Measurements from ENCODE around the gene EIF5AL1.
"Not testable (repeated sequence)": the region's sequence is repeated elsewhere in the genome, so short reads cannot be mapped to it uniquely, and the experiment has no call there.

Gene EIF5AL1

GRCh38 chr10:79487296-79488194 is 24.8 kb upstream of the EIF5AL1 start:
- DNase-seq (ENCODE audit: low read depth) = no peak

GRCh38 chr10:79488336-79488735 is 24.0 kb upstream of the EIF5AL1 start:
- DNase-seq (ENCODE audit: low read depth) = no peak

DNA sequence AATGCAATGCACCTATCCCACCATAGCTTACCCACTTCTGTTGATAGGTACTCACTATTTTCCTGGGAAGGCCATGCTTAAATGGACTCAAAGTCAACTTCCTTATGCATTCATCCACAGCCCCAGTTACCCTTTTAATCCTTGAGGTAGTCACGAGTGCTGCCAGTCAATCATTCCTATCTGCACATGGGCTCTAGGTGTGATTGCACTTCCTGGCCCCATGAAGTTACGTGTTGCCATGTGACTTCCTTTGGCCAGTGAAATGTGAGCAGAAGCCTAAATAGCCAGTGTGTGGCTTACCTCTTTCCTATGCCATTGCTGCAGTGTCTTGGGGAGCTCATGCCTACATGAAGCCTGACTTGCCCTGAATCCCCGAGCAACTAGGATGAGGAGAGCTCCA is 23.5 kb upstream of the EIF5AL1 start:
- DNase-seq (ENCODE audit: low read depth) = no peak

GRCh38 chr10:79490400-79491142 is 21.8 kb upstream of the EIF5AL1 start:
- DNase-seq (ENCODE audit: low read depth) = no peak

DNA sequence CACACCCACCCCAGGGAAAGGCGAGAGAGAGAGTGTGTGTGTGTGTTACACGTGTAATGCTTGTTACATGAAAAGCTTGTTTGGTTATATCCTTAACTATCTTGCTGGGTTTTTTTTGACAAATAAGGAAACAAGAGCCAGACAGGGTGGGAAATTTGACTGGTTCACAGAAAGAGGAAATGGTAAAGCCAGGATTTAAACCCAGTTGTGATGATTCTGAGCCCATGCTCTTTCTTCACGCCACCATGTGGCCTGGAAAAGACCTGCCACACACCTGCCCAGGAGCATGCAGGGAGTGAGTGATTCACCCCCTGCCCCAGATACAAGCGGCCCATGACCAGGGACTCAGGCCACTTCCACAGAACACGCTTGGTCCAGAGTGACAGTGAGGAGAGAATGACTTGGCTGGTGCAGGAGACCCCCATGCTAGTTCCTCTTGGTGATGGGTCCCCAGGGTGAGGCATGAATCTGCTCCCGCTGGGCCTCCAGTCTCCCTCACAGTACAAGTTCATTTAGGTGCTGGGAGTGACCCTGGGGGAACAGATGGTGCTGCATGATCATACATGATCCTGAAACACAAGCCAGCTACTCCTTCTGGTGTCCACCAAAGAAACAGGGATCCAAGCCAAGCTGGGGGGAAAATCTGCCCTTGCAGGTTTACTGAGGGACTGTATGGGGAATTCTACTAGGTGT is 21.0 kb upstream of the EIF5AL1 start:
- DNase-seq (ENCODE audit: low read depth) = no peak

- DNase-seq (ENCODE audit: low read depth) = no peak
Observed at GRCh38 chr10:79492256-79492655, 20.1 kb upstream of the EIF5AL1 start.

GRCh38 chr10:79492839-79493238 is 19.5 kb upstream of the EIF5AL1 start:
- no peak for DNase-seq (ENCODE audit: low read depth)

DNA sequence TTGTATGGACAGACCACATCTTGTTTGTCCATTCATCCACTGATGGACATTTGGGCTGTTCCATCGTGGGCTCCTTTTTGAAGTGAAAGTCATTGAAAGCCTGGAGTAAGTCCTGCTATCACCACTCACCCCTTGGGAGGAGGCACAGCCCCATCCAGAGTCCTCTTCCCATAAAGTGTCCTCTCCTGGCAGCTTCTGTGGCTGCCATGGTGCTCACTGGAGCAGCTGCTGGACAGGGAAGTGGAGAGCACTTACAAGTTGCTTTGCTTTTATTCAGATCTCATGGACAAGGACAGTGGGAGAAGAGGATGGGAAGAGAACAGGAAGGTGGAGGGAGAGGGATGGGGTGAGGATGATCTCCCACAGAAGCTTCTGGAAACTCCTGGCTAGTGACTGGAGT is 18.5 kb upstream of the EIF5AL1 start:
- DNase-seq (ENCODE audit: low read depth) = no peak

DNA sequence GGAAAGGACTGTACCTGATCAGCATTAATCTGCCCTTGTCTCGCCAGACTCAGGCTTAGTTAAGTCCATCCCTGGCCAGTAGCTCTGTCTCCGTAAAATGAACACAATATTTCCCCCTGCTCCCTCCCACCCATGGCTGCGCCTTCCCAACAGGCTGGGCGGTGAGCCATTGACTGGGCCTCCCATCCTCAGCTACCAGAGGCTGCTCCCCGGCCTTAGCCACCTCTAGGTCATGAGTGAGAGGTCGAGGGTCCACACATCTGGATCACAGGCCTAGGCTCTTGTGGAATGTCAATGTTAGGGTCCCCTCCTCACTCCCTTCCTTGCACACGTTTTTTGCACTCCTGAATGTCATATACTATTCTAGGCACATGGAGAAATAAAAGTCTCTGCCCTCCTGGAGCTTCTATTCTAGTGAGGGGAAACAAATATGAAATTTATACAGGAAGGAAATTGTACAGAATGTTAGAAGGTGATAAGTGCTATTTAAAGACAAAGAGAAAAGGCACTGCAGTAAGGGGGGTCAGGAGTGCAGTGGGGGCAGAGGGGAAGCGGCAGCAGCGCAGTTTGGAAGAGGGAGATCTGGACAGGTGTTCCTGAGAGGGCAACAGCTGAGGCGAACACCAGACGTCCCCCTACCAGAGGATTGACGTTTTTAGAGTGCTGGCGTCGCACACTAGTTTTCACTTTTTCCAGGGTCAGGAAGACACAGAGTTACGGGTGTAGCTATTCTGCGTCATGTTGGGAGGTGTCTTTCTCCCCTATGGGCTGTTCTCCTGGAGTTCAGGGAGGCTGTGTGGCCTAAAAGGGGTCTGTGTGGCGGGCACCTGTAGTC is 17.2 kb upstream of the EIF5AL1 start:
- DNase-seq (ENCODE audit: low read depth) = no peak

DNA sequence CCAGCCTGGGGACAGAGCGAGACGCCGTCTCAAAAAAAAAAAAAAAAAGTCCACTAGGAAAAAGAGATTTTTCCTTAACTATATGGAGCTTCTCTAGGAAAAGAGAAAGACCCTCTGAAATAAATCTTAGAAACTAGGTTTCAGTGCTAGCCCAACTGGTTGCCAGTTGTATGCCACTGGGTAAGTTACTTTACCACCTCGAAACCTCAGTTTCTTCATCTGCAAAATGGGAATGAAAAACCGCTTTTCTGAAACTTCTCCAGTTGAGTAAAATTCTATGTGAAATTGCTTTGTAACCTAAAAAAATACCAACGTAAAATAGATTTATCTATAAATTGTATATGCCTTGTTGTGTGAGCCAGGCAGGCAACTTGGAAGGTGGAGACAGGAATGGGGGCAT is 16.5 kb upstream of the EIF5AL1 start:
- DNase-seq (ENCODE audit: low read depth) = no peak

- no peak for DNase-seq (ENCODE audit: low read depth)
Observed at GRCh38 chr10:79496896-79497295, 15.4 kb upstream of the EIF5AL1 start.

GRCh38 chr10:79498291-79498829 is 14.0 kb upstream of the EIF5AL1 start:
- DNase-seq (ENCODE audit: low read depth) = no peak

GRCh38 chr10:79502561-79503309 is 9.6 kb upstream of the EIF5AL1 start:
- no peak for DNase-seq (ENCODE audit: low read depth)

DNA sequence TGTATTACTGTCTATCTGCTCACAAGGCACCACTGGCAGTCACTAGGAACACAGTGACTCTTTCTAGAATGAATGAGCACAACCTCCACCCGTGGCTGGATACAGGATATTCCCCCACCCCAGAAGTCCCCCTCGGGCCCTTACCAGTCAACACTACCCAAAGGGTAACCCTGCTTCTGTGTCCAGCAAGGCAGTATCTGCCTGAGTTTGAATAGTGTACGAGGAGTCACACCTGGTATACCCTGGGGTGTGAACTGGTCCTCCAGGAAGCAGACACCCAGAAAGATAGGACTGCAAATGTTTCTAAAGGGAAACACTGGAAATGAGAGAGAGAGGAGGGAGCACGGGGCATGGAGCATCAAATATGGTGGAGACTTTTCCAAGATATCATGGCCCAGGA is 8.5 kb upstream of the EIF5AL1 start:
- not testable (repeated sequence) for DNase-seq (ENCODE audit: low read depth)

- not testable (repeated sequence) for DNase-seq (ENCODE audit: low read depth)
Observed at GRCh38 chr10:79504483-79504882, 7.8 kb upstream of the EIF5AL1 start.

GRCh38 chr10:79505328-79505727 is 7.0 kb upstream of the EIF5AL1 start:
- DNase-seq (ENCODE audit: low read depth) = not testable (repeated sequence)

DNA sequence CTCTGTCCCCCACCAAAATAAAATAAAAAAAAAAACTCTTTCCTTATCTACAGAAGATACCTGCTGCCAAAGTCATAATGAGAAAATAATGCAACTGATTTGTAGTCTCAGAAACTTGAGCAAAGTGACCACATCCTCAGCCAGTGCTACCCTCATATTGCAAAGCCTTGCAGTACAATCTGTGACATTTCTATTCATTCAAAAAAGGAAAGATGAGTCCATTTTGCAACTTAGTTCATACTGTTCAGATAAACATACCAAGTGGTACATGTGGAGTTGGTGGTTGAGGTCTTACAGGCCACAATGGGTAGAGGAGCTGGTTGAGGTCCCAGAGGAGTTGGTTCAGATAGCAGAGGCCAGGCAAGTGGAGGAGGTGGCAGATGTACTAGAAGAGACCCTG is 6.5 kb upstream of the EIF5AL1 start:
- no peak for DNase-seq (ENCODE audit: low read depth)

GRCh38 chr10:79507440-79508167 is 4.7 kb upstream of the EIF5AL1 start:
- no peak for DNase-seq (ENCODE audit: low read depth)

DNA sequence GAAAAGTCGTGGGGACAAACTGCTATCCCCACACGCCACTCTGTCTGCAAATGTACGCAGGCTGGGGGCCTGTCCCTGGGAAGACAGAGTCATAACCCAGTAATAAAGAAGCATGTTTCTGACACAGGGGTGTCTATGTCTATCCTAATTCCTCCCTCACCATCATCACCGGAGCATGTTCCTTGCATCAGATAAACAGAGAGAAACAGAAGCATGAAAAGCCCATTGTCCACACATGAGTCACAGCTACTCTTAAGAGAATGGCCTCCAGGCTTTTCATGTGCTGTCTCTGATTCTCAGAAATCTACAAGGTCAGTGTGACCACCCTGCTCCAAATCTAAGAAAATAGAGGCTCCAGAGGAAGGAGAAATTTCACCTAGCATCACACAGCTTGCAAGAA is 4.1 kb upstream of the EIF5AL1 start:
- not testable (repeated sequence) for DNase-seq (ENCODE audit: low read depth)

DNA sequence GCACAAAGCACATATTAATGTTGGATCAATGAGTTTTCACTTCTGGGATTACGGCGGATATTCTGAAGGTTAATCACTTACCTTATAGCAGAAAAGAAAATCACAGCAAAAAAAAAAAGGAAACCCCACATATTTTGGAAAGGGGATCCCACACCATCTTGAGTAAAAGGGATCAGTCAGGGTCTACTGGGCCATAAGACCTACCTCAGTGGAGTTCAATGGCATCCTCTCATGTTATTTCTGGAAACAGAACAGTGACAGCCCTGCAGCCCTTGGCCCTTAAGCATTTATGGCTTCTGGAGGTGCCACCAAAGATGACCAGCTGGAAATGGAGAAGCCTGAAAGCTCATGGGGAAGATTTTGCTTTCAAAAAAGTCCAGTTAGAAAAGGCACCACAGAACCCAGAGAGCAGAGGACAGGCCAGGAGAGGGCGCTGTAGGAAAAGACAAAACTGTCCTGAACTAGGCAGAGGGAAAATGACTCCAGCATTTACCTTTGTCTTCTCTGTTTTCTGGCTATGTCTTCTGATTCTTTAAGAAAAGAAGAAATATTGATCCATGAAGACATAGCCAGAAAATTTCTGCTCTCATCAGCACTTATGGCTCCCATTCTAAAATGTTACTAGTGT is 2.9 kb upstream of the EIF5AL1 start:
- DNase-seq (ENCODE audit: low read depth) = not testable (repeated sequence)

All from stimulated activated CD8-positive, alpha-beta memory T cell treated with anti-CD3 and anti-CD28 coated beads, Interleukin-7, amount 100 ng/mL, for 24 hours (primary cell).